Activated CD4-positive, alpha-beta T cell treated with anti-CD3 and anti-CD28 coated beads, Interleukin-10, Interleukin-2, amounts not matched to agents 100 ng/mL and 50 ng/mL, durations not matched to agents 16 hours and 8 hours (primary cell): ENCODE measurements around the gene KCNE1.

Experiments
- DNase-seq: peaks from one replicate; pipeline ENCODE4 v3.0.0-alpha.2; 2020

KCNE1 gene

DNA sequence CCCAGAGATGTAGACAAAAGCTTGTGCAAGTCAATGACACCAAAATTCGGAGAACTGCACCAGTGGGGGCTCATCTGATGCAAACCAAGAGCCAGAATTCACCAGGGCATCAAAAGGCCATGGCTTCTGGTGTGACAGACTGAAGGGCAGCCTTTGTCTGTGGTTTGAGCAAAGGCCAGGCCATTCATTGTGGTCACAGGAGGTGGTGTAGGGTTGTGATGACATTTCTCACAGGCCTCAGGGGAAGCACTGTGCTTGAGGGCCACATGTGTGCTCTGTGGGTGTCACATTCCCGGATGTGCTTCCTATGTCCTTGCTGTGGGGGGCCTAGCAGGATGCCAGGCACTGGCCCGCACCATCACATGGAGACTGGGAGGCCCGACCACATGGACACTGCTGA is 22.5 kb upstream of the KCNE1 start:
- DNase-seq: peak; percentile 13

DNA sequence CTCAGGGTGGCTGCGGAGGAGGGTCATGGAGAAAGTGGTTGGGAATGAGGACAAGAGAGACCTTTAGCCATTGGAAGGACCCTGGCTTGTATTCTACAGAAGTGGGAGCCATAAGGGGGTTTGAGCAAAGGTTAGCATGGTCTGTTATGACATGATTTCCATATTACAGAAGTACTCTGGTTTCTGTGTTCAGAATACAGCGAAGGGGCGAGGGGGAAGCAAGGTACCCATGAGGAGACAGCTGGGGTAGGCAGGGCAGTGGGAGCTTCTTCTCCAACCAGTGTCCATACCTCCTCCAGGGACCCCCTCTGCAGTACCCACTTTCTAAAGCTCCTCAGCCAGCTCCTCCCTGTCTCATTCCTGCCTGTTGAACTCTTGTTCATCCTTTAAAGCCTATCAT is 21.9 kb upstream of the KCNE1 start:
- no peak for DNase-seq

DNA sequence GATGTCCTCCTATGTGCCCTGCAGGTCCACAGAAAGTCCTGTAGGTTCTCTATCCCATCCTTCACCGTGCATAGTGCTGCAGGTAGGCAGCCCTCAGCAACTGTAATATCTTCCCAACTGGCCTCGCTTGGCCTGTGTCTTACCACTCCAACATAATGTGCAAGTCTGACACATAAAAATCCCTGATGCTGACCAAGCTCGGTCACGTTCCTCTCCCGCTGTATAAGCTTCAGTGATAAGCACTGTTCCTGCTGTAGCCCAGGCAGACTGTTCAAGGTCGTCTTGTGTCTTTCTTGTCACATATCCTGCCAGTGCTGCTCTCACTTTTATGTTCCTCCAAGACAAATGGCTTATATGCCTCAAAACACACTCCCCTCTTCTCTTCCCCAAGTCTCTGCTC is 19.4 kb upstream of the KCNE1 start:
- DNase-seq: no peak

DNA sequence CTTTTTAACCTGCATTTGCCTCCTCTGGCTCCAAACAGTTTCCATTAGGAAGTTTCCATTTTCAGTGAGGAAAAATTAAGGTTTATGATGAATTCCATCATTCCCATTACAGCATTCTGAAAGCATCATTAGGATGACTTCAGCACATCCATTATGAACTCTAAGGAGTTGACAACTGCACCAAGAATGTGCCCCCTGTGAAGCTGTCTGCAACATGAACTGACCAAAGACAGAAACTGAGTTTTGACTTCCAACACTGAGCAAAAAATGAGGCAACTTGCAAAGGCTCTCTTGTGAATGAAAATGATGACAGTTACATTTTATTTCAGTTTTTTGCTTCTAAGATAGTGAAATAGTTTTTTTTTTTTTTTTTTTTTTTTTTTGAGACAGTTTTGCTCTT is 18.3 kb upstream of the KCNE1 start:
- DNase-seq: no peak

DNA sequence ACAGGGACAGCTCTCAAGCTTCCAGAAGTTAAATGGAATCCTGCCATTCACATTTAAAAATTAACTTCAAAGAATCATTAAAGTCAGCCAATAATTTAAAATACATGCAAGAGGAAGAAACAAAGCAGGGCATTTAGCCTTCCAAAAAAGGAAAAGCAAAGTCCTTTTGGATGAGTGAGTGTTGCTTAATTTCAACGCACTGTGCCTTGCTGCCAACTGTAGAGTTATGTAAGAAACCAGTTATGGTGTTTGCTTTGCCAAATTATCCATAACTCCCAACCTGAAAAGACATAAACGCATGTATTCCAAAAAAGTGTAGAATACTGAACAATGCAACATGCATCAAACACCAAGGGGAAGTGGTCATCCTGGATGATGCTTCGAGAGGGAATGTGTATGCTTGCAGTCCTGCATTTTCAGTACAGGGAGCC is 16.1 kb upstream of the KCNE1 start:
- DNase-seq: no peak

DNA sequence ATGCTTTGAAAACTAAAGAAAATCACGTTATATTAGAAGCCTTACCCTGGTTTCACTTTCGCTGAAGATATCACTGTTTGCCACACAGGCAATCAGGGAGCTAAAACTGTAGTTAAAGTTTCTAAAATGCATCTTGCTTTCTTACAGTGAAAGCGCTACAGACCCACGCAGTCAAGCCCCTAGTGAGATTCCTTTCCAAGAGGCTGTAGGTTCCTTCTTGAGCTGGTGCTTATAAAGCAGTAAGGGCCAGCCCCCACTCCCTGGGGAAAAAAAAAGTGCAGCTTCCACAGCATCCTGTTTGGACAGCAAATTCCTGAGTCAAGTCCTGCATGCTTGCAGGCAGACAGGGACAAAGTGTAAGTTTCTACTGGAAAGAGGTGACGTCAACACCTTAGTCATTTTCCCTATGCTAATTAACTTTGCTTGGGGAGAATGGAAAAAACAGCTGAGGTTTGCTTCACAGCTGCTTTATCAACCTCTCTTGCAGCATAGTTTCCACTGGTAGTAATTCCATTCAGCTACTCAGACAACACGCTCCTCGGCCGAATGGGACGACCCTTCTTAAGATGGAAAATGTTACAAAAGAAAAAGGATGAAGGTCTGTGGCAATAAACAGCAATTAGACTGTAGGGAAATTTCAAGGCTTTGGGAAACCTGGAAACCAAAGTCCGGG is 14.7 kb upstream of the KCNE1 start:
- DNase-seq: peak; percentile 59

DNA sequence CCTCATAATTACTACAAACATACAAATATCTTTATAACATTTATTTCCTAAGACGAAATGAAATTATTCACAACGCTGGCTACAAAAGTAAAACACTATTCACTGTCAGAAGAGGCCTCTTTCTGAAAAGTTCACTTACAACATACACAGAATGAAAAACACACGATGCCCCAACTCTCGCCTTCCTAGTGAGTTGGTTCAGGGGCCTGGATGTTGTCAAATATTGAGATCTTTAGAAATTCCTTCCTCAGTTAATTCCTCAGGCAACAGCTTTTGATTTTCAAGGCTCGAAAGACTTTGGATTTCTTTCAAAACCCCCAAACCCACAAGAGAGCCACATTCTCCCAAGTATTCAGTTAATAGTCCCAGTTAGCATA is 14.2 kb upstream of the KCNE1 start:
- DNase-seq: no peak

DNA sequence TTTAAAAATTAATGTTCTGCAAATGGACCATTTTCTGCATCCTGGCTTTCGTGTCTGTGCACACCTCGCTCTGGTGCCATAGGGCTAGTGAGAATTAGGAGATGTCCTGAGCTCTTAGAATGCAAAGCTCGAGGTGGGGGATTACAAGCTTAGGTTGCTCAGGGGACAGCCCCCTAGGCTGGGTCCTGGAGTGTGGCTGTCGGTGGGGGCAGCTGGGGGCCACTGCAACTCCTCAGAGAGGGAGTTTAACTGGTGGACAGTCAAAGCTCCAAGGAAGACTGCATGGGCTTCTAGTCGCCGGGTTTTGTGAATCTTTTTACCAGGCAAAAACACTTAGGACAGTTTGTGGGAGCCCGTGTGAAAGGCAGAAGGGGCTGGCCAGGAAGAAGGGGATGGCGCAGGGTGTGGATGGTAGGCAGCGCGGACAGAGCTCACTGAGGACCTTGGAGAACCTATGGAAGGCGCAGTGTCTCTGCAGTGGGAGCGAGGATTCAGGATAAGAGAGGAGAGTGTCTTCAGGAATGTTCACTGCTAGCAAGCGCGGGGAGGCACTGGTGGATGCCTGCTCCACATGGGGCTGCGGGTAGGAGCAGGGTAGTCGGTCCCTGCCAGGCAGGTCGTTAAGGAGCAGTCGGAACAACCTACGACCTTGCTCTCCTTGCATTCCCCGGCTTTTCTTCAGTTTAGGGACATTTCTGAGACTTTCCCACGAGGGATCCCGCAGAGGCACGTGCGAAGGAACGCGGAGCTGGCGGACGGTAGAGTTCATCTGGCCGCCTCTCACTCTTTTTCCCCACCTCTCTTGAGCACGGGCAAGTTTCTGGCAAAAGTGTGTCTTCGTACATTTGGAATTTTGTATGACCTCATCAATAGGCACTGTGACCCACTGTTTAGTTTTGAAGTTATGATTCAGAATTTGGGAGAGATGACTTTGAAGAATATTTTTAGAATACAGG is 12.9 kb upstream of the KCNE1 start:
- DNase-seq: no peak

DNA sequence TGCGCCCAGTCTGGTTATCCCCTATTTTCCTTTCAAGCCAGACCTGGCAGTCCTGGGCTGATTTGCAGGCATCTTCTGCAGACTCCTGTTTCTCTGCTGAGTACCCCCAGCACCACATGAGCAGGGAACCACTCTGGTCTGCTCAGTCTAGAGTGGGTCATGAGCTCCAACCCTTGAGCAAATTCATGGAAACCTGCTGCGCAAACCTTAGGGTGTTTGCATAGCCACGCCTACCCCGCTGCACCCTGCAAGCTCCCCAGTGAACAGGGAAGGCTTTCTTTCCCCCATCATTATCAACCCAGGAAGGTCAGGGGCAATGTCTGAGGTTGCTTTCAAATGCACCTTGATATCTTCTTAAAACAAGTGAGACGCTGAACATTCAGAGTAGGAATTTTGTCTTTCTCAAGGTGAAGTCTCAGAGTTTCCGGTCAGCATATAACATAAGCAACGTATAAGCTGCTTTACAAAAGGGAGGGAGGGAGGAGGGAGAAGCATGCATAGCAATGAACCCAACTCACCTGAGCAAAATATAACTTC is 11.1 kb upstream of the KCNE1 start:
- no peak for DNase-seq

DNA sequence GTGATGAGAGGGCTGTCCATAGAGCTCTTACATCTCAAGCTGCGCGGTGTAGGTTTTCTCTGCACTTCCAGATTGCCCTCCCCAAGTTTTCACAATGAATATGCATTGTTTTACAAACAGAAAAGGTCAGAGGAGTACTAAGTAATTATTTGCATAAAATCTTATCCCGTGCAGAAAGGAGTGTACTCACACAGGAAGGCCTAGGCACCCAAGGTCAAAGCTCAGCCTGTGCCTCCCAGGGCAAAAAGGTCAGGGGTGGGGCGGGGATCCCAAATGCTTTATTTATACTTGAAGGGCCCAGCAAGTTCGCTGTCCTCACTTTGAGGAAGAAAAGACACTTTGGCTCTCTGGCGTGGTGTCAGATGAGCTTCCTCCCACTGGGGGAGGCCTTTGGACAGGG is 10.3 kb upstream of the KCNE1 start:
- no peak for DNase-seq

DNA sequence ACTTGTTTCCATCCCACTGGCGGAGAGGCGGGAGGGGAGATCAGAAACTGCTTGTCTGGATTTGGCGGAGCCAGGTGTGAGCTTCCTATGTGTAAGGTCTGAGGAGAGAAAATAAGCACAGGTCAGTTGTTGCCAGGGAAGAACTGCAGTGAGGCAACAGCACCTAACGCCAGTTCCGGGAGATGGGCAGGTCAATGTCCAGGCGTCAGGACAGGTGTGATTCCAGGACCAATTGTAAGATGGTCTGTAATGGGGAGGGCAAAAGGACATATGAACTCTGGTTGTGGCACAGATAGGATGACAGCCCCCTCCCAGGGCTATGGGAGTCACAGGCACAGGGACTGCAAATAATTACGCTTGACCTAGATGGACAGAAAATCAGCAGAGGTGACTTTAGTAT is 9.6 kb upstream of the KCNE1 start:
- no peak for DNase-seq

DNA sequence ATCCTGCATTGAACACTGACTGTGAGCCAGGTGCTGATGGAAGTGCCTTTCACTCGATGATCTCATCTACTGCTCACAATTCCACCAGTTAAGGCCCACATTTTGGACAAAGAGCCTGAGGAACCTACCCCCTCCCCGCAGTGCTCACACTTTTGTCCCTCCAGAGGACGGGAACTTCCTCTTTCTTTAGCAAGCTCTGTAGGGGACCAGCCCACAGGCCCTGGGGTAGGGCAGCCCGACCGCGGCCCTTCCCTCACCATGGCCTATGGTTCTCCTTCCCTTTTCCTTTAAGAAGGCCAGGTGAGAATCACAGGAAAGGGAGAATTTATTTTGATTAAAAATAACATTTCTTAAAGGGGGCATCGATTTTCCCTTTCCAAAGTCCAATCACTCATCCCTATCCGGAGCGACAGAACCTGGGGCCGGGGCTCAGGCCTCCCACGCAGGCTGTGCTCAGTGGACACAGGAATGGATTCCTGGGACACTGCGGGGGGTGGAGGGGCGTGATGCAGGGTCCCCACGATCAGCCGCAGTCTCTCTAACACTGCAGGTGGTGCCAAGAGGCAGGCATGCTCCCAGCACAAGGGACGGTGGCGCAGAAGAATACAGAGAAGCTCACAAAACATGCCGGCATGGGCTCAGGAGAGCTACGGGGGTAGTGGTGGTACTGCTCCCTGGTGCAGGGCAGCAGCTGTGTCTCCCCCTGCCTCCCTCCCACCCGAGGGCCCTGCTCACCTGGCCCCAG is 8.9 kb upstream of the KCNE1 start:
- DNase-seq: no peak

DNA sequence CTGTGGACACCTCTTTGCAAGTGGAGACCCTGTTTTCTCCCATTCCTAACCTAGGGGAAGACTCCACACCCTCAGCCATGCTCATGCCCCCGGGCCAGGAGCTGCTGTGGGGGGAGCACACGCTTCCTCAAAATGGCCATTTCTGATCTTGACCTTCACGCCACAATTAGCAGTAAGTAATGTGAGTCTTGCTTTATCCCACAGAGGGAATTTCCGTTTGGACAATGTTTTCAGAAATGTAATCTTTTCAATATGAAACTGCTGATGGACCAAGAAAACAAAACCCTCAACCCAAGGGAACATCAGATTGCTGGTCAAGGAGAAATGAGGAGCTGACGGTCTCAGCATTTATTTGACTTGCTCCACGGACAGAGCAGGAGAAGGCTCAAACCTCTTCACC is 8.3 kb upstream of the KCNE1 start:
- DNase-seq: no peak

DNA sequence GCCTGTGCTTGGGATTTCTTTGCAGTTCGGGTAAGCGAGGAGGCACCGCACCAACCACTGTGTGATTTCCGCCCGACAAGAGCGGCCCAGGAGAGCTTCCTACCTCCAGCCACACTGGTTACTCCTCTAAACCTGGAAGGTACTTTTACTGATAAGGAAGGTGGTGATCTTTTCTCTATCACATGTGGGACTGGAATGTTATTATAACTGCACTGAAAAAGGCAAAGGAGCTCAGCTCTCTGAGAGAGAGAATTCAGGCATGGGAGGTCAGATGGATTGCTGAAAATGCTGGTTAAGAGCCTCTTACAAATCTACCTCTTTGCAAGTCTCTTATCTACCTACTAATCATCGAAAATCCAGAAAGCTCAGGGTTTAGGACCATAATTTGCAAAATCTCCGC is 7.7 kb upstream of the KCNE1 start:
- DNase-seq: no peak

DNA sequence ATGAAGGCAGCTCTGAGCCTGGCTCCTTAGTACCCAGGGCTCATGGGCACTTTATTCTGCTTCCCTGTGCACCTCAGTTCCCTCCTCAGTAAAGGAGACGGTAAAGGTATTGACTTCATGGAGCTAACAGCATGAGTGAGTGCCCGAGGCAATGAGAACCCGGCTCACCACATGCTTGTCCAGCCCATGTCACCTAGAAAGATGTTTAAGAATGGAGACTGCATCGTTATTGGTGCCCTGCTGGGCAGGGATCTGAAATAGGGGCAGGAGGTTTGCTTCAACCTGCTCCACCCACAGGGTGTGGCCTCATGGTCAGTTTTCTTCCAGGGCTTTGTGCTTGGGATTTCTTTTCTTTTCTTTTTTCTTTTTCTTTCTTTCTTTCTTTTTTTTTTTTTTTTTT is 7.0 kb upstream of the KCNE1 start:
- DNase-seq: no peak

DNA sequence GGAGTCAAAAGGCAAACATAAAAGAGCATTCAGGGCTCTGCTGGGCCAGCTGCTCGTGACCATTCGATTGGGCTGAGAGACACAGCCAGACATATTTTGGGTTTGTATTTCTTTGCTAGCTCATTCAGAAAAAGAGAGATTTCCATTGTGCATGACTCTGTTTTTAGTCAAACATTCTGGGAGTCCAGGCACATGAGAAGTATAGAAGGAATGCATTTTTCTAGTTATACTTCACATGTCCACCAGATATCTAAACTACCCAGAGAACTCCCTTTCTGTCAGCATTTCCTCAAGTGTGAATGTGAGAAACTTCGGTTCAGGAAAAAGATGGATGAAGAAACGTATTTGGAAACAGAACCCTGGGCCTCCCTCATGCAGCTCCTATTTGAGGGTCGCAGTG is 6.3 kb upstream of the KCNE1 start:
- DNase-seq: no peak

DNA sequence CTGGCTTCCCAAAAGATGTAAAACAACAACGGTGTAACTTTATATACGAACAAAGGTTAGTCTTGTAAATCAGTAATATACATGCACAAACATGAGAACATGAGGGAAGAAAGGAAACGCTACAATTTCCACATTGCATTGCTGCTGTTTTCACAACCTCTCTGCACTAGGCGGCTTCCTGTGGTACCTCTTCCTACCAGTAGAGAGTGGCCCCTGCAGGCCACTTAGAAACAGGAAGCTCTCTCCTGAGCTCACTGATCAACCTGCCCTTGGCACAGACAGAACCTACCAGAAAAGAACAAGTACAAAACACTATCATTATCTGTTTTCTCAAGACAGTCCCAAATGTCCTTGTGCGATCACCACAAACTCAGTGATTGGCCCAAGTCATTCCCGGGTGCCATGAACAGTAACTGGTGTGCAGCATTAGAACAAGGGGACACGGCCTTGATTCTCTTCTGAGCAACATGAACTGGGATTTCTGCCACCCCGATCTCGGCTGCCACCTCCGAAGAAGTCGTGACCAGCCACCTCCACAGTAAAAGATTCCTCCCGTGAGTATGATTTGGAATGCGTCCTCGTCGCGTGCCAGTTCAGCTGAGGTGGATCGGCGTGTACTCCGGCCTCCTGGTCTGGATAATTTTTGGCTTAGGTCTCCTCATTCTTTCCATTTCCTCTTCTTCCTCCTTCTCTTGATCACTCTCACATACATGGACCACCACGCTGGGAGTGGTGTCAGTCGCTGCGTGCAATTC is 5.7 kb upstream of the KCNE1 start:
- DNase-seq: peak; percentile 45

DNA sequence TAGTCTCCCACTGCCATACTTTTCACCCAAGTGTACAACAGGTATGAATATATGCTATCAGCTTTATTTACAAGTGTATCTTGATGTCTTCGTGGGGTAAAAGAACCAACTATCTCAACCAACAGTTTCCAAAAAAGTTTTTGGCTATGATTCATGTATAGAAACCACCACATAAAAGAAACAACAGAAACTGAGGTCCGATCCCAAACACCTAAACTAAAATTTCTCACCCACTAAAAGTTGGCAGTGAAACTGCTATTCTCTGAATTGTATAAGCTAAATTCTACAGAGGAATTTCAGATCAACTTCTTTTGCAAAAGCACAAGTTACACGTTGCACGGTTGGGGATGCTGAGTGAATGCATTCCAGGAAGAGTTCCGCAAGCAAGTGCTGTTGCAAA is 5.0 kb upstream of the KCNE1 start:
- no peak for DNase-seq

DNA sequence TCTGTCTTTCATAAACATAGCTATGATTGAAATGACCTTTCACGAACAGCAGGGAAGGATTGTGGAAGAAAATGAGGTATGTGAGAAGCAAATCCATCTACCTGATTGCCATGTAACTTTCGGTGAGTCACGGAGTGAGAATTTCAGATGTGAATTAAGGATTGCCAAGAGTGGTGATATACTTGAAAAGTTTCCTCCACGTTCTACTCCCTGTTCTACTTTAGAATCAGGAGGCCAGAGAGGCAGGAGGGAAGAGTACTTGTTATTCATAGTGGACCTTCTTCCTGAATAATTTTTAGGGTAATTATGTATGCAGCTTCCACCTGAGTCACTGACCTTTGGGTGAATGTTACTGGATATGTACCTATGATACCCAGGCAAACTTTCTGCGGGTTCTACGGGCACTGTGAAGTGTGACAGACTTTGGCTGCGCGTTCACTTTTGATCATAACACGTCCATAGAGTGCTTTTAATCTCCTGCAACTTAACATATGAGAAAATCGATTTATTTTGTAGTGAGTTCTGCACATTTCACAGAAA is 2.6 kb upstream of the KCNE1 start:
- no peak for DNase-seq

DNA sequence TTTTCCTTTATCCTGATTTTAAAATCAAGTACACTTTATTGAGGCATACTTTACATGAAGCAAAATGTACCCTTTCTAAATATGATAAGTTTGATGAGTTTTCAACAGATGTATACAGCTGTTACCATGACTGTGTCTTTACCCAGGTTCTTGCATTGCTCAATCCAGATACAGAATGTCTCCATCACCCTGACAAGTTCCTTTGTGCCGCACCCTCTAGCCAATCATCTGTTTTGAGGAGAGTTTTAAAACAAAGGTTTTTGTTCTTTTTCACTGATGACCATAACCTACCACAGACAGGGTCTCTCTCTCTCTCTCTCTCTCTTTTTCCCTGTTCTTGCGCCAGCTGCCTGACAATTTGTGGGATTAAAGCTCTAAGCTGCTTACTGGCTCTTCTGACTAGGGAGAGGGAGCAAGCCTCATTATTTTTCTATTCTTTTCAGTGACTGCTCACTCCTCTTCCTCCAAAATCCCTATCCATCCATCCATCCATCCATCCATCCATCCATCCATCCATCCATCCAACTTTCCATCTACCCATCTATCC is 1.2 kb upstream of the KCNE1 start:
- no peak for DNase-seq

DNA sequence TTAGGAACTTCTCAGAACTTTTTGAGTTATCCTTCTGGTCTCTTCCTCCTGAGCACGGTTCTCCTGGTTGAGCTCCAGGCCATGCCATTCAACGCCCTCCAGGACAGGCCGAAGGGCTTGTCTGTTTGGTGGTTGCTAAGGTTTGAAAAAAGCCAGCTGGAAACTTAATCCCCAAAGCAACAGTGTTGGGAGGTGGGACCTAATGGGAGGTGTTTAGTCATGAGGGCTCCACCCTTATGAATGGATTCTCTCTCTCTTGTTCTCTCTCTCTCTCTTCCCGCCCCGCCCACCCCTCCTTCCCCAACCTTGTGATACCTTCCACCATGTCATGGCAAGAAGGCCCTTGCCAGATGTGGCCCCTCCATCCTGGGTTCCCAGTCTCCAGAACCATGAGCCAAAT is 829 bp downstream of the KCNE1 start:
- DNase-seq: no peak
